HAP-1 (cell line): Measurements from ENCODE around the gene POU2F2.
"Not testable (repeated sequence)": the region's sequence is repeated elsewhere in the genome, so short reads cannot be mapped to it uniquely, and the experiment has no call there.

Source experiments
- DNase-seq, 2 experiments: peaks; one replicate each; pipeline ENCODE4 v3.0.0-alpha.2; 2016 to 2020; ENCODE audit warnings: low spot score in 2 of 2
- H3K27me3 ChIP-seq: fragments of 250-450 bp; sonication (Bioruptor Pico); 2 replicates; pipeline ENCODE4 v1.5.1; 2020; ENCODE audit warnings: low read depth, mild to moderate bottlenecking, moderate library complexity
- H3K36me3 ChIP-seq: fragments of 250-450 bp; sonication (Bioruptor Pico); replicated peaks from 2 replicates; pipeline ENCODE4 v1.5.1; 2020; ENCODE audit warnings: mild to moderate bottlenecking
- H3K4me1 ChIP-seq: fragments of 250-450 bp; sonication (Bioruptor Pico); 2 replicates; pipeline ENCODE4 v1.5.1; 2020; ENCODE audit warnings: mild to moderate bottlenecking
- H3K4me3 ChIP-seq: fragments of 250-450 bp; sonication (Bioruptor Pico); 2 replicates; pipeline ENCODE4 v1.5.1; 2020; ENCODE audit warnings: mild to moderate bottlenecking, moderate library complexity
- H3K9me3 ChIP-seq: fragments of 250-450 bp; sonication (Bioruptor Pico); 2 replicates; pipeline ENCODE4 v1.5.1; 2020; ENCODE audit warnings: mild to moderate bottlenecking, moderate library complexity
- in situ Hi-C: fragments of 300-500 bp; cut with MboI; formaldehyde crosslinking; loops from 3 replicates; pipeline ENCODE4 v1.14.3; 2020; ENCODE audit warnings: low sequenced_read_pairs, inconsistent platforms, mixed read lengths

Gene POU2F2

GRCh38 chr19:42113641-42114348, 18.5 kb downstream of the POU2F2 start:
- no peaks in the 10 kb centered on the region for H3K36me3 ChIP-seq
- in situ Hi-C loops, result no loop called here
- no peaks in the 10 kb centered on the region for H3K4me1 ChIP-seq
- peak in 1 of 2 experiments; percentile 68 for DNase-seq
- no peak overlapping the region for H3K4me3 ChIP-seq
- no peaks in the 10 kb centered on the region for H3K27me3 ChIP-seq
- H3K9me3 ChIP-seq, result no peaks in the 10 kb centered on the region

GRCh38 chr19:42111811-42112210, 20.4 kb downstream of the POU2F2 start:
- Histone ChIP-seq H3K36me3 (no peaks in the 10 kb centered on the region), H3K27me3 (peaks cover 4% of the 10 kb centered on the region; the same call in 1 of the 2 replicates), H3K9me3 (no peaks in the 10 kb centered on the region), H3K4me3 (no peak overlapping the region), H3K4me1 (no peaks in the 10 kb centered on the region)
- DNase-seq, result no peak
- in situ Hi-C loops, result no loop called here

- Histone ChIP-seq H3K4me1 (no peaks in the 10 kb centered on the region), H3K27me3 (peaks cover 5% of the 10 kb centered on the region), H3K9me3 (no peaks in the 10 kb centered on the region), H3K36me3 (no peaks in the 10 kb centered on the region), H3K4me3 (no peak overlapping the region)
- in situ Hi-C loops, result no loop called here
- DNase-seq, result no peak
These were observed 20.9 kb downstream of the POU2F2 start for GRCh38 chr19:42111384-42111783.

GRCh38 chr19:42110658-42111057, 21.6 kb downstream of the POU2F2 start:
- Histone ChIP-seq H3K9me3 (no peaks in the 10 kb centered on the region), H3K4me1 (no peaks in the 10 kb centered on the region), H3K4me3 (no peak overlapping the region), H3K27me3 (peaks cover 10% of the 10 kb centered on the region), H3K36me3 (no peaks in the 10 kb centered on the region)
- in situ Hi-C loops, result no loop called here
- DNase-seq, result no peak

GRCh38 chr19:42109896-42110295, 22.4 kb downstream of the POU2F2 start:
- no peak for DNase-seq
- Histone ChIP-seq H3K27me3 (peaks cover 17% of the 10 kb centered on the region), H3K9me3 (no peaks in the 10 kb centered on the region), H3K4me3 (no peak overlapping the region), H3K36me3 (no peaks in the 10 kb centered on the region), H3K4me1 (no peaks in the 10 kb centered on the region)
- in situ Hi-C loops, result loop anchor here (10.0 kb wide), 1 partner anchor 295 kb away; no protein-coding TSS in a partner anchor

- DNase-seq, result peak; percentile 80 to 91
- in situ Hi-C loops, result loop anchor here (10.0 kb wide), 1 partner anchor 296 kb away; no protein-coding TSS in a partner anchor
- no peaks in the 10 kb centered on the region for H3K36me3 ChIP-seq
- H3K9me3 ChIP-seq, result no peaks in the 10 kb centered on the region
- no peaks in the 10 kb centered on the region for H3K4me1 ChIP-seq
- H3K4me3 ChIP-seq, result no peak overlapping the region
- H3K27me3 ChIP-seq, result peaks cover 18% of the 10 kb centered on the region
These were observed 23.5 kb downstream of the POU2F2 start for GRCh38 chr19:42108527-42109389.

- Histone ChIP-seq H3K4me3 (no peak overlapping the region), H3K36me3 (no peaks in the 10 kb centered on the region), H3K27me3 (peaks cover 18% of the 10 kb centered on the region), H3K4me1 (no peaks in the 10 kb centered on the region), H3K9me3 (no peaks in the 10 kb centered on the region)
- in situ Hi-C loops, result loop anchor here (10.0 kb wide), 1 partner anchor 299 kb away; no protein-coding TSS in a partner anchor
- no peak for DNase-seq
These were observed 26.9 kb downstream of the POU2F2 start for GRCh38 chr19:42105368-42105767.

- in situ Hi-C loops, result loop anchor here (10.0 kb wide), 1 partner anchor 302 kb away; no protein-coding TSS in a partner anchor
- Histone ChIP-seq H3K36me3 (no peaks in the 10 kb centered on the region), H3K4me1 (no peaks in the 10 kb centered on the region), H3K9me3 (no peaks in the 10 kb centered on the region), H3K4me3 (no peak overlapping the region), H3K27me3 (peaks cover 18% of the 10 kb centered on the region)
- no peak for DNase-seq
These were observed 29.4 kb downstream of the POU2F2 start for GRCh38 chr19:42102877-42103276.

GRCh38 chr19:42100241-42100640, 32.0 kb downstream of the POU2F2 start:
- in situ Hi-C loops, result loop anchor here (10.0 kb wide), 1 partner anchor 305 kb away; no protein-coding TSS in a partner anchor
- H3K4me3 ChIP-seq, H3K9me3 ChIP-seq, DNase-seq, H3K36me3 ChIP-seq, H3K4me1 ChIP-seq, H3K27me3 ChIP-seq: not testable (repeated sequence)

- H3K27me3 ChIP-seq, result no peaks in the 10 kb centered on the region; the same call in 1 of the 2 replicates
- H3K9me3 ChIP-seq, result no peaks in the 10 kb centered on the region
- H3K4me3 ChIP-seq, result no peak overlapping the region
- in situ Hi-C loops, result no loop called here
- no peak for DNase-seq
- H3K36me3 ChIP-seq, result no peaks in the 10 kb centered on the region
- H3K4me1 ChIP-seq, result no peaks in the 10 kb centered on the region
These were observed 32.8 kb downstream of the POU2F2 start for GRCh38 chr19:42099336-42099925.

- Histone ChIP-seq H3K9me3 (no peaks in the 10 kb centered on the region), H3K27me3 (no peaks in the 10 kb centered on the region), H3K4me1 (no peaks in the 10 kb centered on the region), H3K36me3 (no peaks in the 10 kb centered on the region), H3K4me3 (no peak overlapping the region)
- in situ Hi-C loops, result no loop called here
- DNase-seq, result no peak
These were observed 33.5 kb downstream of the POU2F2 start for GRCh38 chr19:42098781-42099180.

- in situ Hi-C loops, result no loop called here
- H3K27me3 ChIP-seq, result no peaks in the 10 kb centered on the region
- no peaks in the 10 kb centered on the region for H3K36me3 ChIP-seq
- H3K9me3 ChIP-seq, result no peaks in the 10 kb centered on the region
- H3K4me1 ChIP-seq, result no peaks in the 10 kb centered on the region
- no peak for DNase-seq
- no peak overlapping the region for H3K4me3 ChIP-seq
These were observed 34.8 kb downstream of the POU2F2 start for GRCh38 chr19:42097461-42097860.

GRCh38 chr19:42096255-42096837, 35.9 kb downstream of the POU2F2 start:
- Histone ChIP-seq H3K36me3 (no peaks in the 10 kb centered on the region), H3K4me3 (no peak overlapping the region), H3K4me1 (no peaks in the 10 kb centered on the region), H3K27me3 (no peaks in the 10 kb centered on the region), H3K9me3 (no peaks in the 10 kb centered on the region)
- in situ Hi-C loops, result no loop called here
- no peak for DNase-seq
